ENCODE results near the gene JPH4.
A peak's percentile ranks its signal among the peaks of the same experiment; 100 is the strongest.
"Not testable (repeated sequence)": the region's sequence is repeated elsewhere in the genome, so short reads cannot be mapped to it uniquely, and the experiment has no call there.

Gene JPH4

DNA sequence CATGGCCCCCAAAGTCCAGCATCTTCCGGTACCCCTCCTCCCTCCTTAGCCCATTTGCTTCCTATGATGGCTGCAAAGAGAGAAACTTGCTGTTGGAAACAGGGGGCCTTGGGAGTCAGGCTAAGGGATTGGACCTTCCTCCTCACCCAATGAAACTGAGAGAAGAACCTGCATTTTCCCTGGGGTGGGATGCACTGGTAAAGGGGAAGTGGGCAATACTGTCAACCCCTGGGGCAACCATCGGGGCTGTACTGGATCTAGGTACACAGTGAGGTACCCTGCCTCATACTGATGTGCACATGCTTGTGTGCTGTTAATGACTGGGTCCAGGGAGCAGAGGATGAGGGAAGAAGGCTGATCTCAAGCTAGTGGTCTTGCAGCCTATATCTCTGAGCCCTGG lies 11.0 kb upstream of the JPH4 start:
- no peak overlapping the region for H3K4me3 ChIP-seq (ENCODE audit: low read length)
- TF ChIP-seq, protein P1, sequence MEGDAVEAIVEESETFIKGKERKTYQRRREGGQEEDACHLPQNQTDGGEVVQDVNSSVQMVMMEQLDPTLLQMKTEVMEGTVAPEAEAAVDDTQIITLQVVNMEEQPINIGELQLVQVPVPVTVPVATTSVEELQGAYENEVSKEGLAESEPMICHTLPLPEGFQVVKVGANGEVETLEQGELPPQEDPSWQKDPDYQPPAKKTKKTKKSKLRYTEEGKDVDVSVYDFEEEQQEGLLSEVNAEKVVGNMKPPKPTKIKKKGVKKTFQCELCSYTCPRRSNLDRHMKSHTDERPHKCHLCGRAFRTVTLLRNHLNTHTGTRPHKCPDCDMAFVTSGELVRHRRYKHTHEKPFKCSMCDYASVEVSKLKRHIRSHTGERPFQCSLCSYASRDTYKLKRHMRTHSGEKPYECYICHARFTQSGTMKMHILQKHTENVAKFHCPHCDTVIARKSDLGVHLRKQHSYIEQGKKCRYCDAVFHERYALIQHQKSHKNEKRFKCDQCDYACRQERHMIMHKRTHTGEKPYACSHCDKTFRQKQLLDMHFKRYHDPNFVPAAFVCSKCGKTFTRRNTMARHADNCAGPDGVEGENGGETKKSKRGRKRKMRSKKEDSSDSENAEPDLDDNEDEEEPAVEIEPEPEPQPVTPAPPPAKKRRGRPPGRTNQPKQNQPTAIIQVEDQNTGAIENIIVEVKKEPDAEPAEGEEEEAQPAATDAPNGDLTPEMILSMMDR (conservative IDR thresholded peaks at IDR 0.05; ENCODE audit: low read depth, low read length): no peak
- DNase-seq (ENCODE audit: low read depth): no peak

DNA sequence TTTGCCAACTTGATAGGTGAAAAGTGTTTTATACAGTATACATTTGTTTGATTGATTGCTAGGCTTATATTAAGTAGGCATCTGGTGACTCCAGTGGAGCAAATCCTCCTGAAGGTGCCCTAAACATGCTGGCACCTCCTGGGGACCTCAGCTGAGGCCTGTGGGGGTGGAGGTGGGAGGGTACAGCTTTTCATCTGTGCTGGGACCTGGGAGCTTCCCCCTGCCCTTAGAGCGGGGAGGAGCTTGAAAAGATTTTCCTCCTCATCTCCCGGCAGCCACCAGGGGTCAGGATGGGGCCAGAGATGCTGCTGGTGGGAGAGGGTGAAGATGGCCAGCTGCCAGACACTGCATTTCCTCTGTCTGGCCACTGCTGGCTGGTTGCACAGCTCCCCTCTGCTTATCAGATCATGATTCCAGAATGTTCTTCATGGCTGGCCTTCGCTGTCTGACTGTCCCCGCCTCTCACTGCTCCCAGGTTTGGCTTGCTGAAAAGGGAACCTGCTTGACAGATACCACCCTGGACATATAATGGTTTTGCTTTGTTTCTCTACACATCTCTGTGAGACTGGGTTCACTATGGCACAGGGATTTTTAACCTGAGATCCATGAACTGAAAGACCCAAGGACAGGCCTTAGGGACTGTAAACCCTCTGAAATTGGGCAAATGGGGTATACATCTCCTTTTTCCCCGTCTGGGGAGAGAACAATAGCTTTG lies 10.5 kb upstream of the JPH4 start:
- TF ChIP-seq, protein P1 (conservative IDR thresholded peaks at IDR 0.05; ENCODE audit: low read depth, low read length): peak; percentile 87
- peak; percentile 57 for DNase-seq (ENCODE audit: low read depth)
- H3K4me3 ChIP-seq (ENCODE audit: low read length): no peak overlapping the region

DNA sequence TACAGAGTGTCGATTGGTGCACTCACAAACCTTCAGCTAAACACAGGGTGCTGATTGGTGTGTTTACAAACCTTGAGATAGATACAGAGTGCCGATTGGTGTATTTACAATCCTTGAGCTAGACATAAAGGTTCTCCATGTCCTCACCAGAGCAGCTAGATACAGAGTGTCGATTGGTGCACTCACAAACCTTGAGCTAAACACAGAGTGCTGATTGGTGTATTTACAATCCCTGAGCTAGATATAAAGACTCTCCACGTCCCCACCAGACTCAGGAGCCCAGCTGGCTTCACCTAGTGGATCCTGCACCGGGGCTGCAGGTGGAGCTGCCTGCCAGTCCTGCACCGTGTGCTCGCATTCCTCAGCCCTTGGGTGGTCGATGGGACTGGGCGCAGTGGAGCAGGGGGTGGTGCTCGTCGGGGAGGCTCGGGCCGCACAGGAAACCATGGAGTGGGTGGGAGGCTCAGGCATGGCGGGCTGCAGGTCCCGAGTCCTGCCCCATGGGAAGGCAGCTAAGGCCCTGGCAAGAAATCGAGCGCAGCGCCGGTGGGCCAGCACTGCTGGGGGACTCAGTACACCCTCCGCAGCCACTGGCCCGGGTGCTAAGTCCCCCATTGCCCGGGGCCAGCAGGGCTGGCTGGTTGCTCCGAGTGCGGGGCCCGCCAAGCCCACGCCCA lies 6.1 kb upstream of the JPH4 start:
- DNase-seq (ENCODE audit: low read depth); H3K4me3 ChIP-seq (ENCODE audit: low read length): not testable (repeated sequence)

DNA sequence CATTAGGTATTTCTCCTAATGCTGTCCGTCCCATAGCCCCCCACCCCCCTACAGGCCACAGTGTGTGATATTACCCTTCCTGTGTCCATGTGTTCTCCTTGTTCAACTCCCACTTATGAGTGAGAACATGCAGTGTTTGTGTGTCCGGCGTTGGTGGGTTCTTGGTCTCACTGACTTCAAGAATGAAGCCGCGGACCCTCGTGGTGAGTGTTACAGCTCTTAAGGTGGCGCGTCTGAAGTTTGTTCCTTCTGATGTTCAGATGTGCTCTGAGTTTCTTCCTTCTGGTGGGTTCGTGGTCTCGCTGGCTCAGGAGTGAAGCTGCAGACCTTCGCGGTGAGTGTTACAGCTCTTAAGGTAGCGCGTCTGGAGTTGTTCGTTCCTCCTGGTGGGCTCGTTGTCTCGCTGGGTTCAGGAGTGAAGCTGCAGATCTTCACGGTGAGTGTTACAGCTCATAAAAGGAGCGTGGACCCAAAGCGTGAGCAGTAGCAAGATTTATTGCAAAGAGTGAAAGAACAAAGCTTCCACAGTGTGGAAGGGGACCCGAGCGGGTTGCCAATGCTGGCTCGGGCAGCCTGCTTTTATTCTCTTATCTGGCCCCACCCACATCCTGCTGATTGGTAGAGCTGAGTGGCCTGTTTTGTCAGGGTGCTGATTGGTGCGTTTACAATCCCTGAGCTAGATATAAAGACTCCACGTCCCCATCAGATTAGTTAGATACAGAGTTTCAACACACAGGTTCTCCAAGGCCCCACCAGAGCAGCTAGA lies 5.4 kb upstream of the JPH4 start:
- not testable (repeated sequence) for DNase-seq (ENCODE audit: low read depth); H3K4me3 ChIP-seq (ENCODE audit: low read length)

DNA sequence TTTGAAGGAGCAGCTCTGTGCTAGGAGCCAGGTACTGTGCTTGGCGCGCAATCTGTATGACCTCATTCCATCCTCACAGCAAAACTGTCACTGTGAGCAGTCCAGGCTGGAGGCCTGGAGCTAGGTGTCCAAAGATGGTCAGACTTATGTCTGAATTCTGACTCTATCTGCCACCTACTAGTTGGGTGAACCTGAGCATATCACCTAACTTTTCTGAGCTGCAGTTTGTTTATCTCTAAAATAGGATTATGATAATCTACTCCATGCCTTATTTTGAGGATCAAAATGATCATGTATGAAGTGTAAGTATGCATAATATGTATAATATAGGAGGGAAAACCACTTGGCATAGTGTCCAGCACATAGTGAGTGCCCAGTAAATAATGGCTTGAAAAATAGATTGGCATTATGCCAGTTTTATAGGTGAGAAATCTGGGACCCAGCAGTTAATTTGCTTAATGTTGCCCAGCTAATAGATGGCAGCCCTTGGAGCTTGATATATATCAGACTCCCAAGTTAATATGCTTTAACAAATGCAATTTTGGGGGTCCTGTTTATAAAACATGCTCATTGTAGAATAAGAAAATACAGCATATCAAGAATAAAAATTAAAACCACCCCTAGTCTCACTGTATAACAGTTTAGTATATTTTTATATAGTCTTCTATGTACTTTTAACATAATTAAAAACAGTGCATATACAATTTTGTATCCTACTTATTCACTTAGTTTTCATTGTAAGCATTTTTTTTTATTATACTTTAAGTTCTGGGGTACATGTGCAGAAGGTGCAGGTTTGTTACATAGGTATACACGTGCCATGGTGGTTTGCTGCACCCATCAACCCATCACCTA lies 4.5 kb upstream of the JPH4 start:
- no peak for DNase-seq (ENCODE audit: low read depth)
- TF ChIP-seq, protein P1 (conservative IDR thresholded peaks at IDR 0.05; ENCODE audit: low read depth, low read length): no peak
- H3K4me3 ChIP-seq (ENCODE audit: low read length): no peak overlapping the region

DNA sequence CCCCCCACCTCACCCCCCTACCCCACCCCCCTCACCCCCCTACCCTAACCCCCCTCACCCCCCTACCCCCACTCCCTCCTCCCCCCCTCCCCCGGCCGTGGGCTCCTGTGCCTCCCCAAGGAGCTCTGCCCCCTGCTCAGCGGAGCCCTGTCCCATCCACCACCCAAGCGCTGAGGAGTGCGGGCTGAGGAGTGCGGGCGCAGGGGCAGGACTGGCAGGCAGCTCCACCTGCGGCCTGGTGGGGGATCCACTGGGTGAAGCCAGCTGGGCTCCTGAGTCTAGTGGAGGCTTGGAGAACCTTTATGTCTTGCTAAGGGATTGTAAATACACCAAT lies 2.3 kb upstream of the JPH4 start:
- H3K4me3 ChIP-seq (ENCODE audit: low read length): no peak overlapping the region
- TF ChIP-seq, protein P1 (conservative IDR thresholded peaks at IDR 0.05; ENCODE audit: low read depth, low read length): no peak
- DNase-seq (ENCODE audit: low read depth): no peak

DNA sequence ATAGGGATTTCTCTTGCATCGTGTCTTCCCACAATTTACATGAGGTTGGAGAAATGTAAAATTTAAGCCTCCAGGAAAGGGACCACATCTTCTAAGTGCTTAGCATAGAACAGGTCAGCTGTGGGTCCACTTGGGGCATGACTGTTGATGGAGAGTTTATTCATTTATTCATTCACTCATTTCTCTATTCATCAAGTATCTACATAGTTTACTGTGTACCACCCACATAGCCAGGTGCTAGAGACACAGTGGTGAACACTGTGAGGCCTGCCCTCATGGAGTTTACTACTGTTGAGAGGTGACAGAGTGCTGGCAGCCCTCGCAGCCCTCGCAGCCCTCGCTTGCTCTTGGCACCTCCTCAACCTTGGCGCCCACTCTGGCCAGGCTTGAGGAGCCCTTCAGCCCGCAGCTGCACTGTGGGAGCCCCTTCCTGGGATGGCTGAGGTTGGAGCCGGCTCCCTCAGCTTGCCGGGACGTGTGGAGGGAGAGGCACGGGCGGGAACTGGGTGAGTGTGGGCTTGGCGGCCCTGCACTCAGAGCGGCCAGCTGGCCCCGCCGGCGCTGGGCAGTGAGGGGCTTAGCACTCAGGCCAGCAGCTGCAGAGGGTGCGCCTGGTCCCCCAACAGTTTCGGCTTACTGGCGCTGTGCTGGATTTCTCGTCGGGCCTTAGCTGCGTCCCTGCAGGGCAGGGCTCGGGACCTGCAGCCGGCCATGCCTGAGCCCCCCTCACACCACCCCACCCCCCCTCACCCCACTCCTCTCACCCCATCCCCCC lies 1.7 kb upstream of the JPH4 start:
- TF ChIP-seq, protein P1 (conservative IDR thresholded peaks at IDR 0.05; ENCODE audit: low read depth, low read length): no peak
- H3K4me3 ChIP-seq (ENCODE audit: low read length): no peak overlapping the region
- no peak for DNase-seq (ENCODE audit: low read depth)

All from retinal pigment epithelial cell (primary cell).